HG03558 (cell line): ENCODE data around the gene RSRC1.
"Not testable (repeated sequence)": the region's sequence is repeated elsewhere in the genome, so short reads cannot be mapped to it uniquely, and the experiment has no call there.

Experiments
- ATAC-seq: cut with Tn5 transposase; IDR thresholded peaks from one replicate; pipeline ENCODE4 v1.9.1; 2021; ENCODE audit warnings: moderate number of reproducible peaks; ENCODE audit not compliant: unreplicated experiment; ENCODE audit errors: extremely low read depth

The RSRC1 gene

GRCh38 chr3:158098834-158099424 is 11.0 kb upstream of the RSRC1 start:
- no peak for ATAC-seq

- no peak for ATAC-seq
Observed at GRCh38 chr3:158100681-158101080, 9.2 kb upstream of the RSRC1 start.

- ATAC-seq: no peak
Observed at GRCh38 chr3:158101335-158102241, 8.3 kb upstream of the RSRC1 start.

- ATAC-seq: no peak
Observed at GRCh38 chr3:158102242-158103080, 7.4 kb upstream of the RSRC1 start.

GRCh38 chr3:158103081-158103886 is 6.6 kb upstream of the RSRC1 start:
- no peak for ATAC-seq

GRCh38 chr3:158103887-158104327 is 6.0 kb upstream of the RSRC1 start:
- ATAC-seq: no peak

- ATAC-seq: no peak
Observed at GRCh38 chr3:158104431-158104921, 5.4 kb upstream of the RSRC1 start.

- no peak for ATAC-seq
Observed at GRCh38 chr3:158105119-158105709, 4.7 kb upstream of the RSRC1 start.

- no peak for ATAC-seq
Observed at GRCh38 chr3:158105710-158106253, 4.1 kb upstream of the RSRC1 start.

GRCh38 chr3:158106766-158107471 is 3.0 kb upstream of the RSRC1 start:
- ATAC-seq: no peak

GRCh38 chr3:158107605-158108444 is 2.1 kb upstream of the RSRC1 start:
- ATAC-seq: no peak

- no peak for ATAC-seq
Observed at GRCh38 chr3:158108445-158108985, 1.4 kb upstream of the RSRC1 start.

- no peak for ATAC-seq
Observed at GRCh38 chr3:158109295-158109803, 540 bp upstream of the RSRC1 start.

- no peak for ATAC-seq
Observed at GRCh38 chr3:158110658-158111018, 749 bp downstream of the RSRC1 start.

- ATAC-seq: no peak
Observed at GRCh38 chr3:158111861-158112260, 2.0 kb downstream of the RSRC1 start.

GRCh38 chr3:158113595-158113994 is 3.7 kb downstream of the RSRC1 start:
- not testable (repeated sequence) for ATAC-seq

- no peak for ATAC-seq
Observed at GRCh38 chr3:158120330-158120729, 10.4 kb downstream of the RSRC1 start.
